Measurements from ENCODE around the gene CPA5.

The CPA5 gene

GRCh38 chr7:130365511-130366441 is 21.2 kb downstream of the CPA5 start:
- 0 out of 2 replicates have a peak, but pooled peaks cover 4% of the 10 kb centered on the region for H3K9me3 ChIP-seq
- H3K9ac ChIP-seq = no peak overlapping the region
- no peaks in the 10 kb centered on the region for H4K20me1 ChIP-seq
- H3K4me2 ChIP-seq = no peak overlapping the region
- no peaks in the 10 kb centered on the region for H3K36me3 ChIP-seq
- no peak overlapping the region for H3K4me3 ChIP-seq
- H3K27ac ChIP-seq = no peak overlapping the region
- no peak for TF ChIP-seq Cebpa-rat (IDR thresholded peaks at IDR 0.05)
- H3K4me1 ChIP-seq = no peaks in the 10 kb centered on the region
- no peaks in the 10 kb centered on the region for H3K27me3 ChIP-seq

GRCh38 chr7:130366564-130366963 is 21.9 kb downstream of the CPA5 start:
- H3K9me3 ChIP-seq = no peaks in the 10 kb centered on the region
- H3K9ac ChIP-seq = no peak overlapping the region
- no peaks in the 10 kb centered on the region for H3K36me3 ChIP-seq
- H3K4me3 ChIP-seq = no peak overlapping the region
- H3K27ac ChIP-seq = no peak overlapping the region
- no peaks in the 10 kb centered on the region for H3K27me3 ChIP-seq
- H3K4me1 ChIP-seq = no peaks in the 10 kb centered on the region
- no peak for TF ChIP-seq Cebpa-rat (IDR thresholded peaks at IDR 0.05)
- H3K4me2 ChIP-seq = no peak overlapping the region
- no peaks in the 10 kb centered on the region for H4K20me1 ChIP-seq

- Histone ChIP-seq H4K20me1 (no peaks in the 10 kb centered on the region), H3K4me3 (no peak overlapping the region), H3K4me1 (no peaks in the 10 kb centered on the region), H3K27ac (no peak overlapping the region), H3K27me3 (no peaks in the 10 kb centered on the region), H3K36me3 (no peaks in the 10 kb centered on the region), H3K9me3 (no peaks in the 10 kb centered on the region), H3K9ac (no peak overlapping the region), H3K4me2 (no peak overlapping the region)
- TF ChIP-seq Cebpa-rat (IDR thresholded peaks at IDR 0.05) = no peak
Measured at GRCh38 chr7:130367088-130367755, 22.6 kb downstream of the CPA5 start.

GRCh38 chr7:130367836-130368746 is 23.5 kb downstream of the CPA5 start:
- no peak overlapping the region for H3K4me2 ChIP-seq
- H3K9me3 ChIP-seq = no peaks in the 10 kb centered on the region
- no peaks in the 10 kb centered on the region for H3K36me3 ChIP-seq

GRCh38 chr7:130369110-130369711 is 24.6 kb downstream of the CPA5 start:
- Histone ChIP-seq H3K27ac (no peak overlapping the region), H3K27me3 (no peaks in the 10 kb centered on the region), H3K9ac (no peak overlapping the region), H4K20me1 (no peaks in the 10 kb centered on the region), H3K4me2 (no peak overlapping the region), H3K4me1 (no peaks in the 10 kb centered on the region), H3K4me3 (no peak overlapping the region), H3K36me3 (no peaks in the 10 kb centered on the region), H3K9me3 (no peaks in the 10 kb centered on the region)
- TF ChIP-seq Cebpa-rat (IDR thresholded peaks at IDR 0.05) = no peak

More at GRCh38 chr7:130367836-130368746, 23.5 kb downstream of the CPA5 start:
- Histone ChIP-seq H3K9ac (no peak overlapping the region), H3K27me3 (no peaks in the 10 kb centered on the region), H3K27ac (no peak overlapping the region), H4K20me1 (no peaks in the 10 kb centered on the region), H3K4me1 (no peaks in the 10 kb centered on the region), H3K4me3 (no peak overlapping the region)
- no peak for TF ChIP-seq Cebpa-rat (IDR thresholded peaks at IDR 0.05)

- Histone ChIP-seq H3K27me3 (no peaks in the 10 kb centered on the region), H3K27ac (no peak overlapping the region), H4K20me1 (no peaks in the 10 kb centered on the region), H3K9ac (no peak overlapping the region), H3K4me2 (no peak overlapping the region), H3K36me3 (no peaks in the 10 kb centered on the region), H3K4me3 (no peak overlapping the region), H3K9me3 (no peaks in the 10 kb centered on the region), H3K4me1 (no peaks in the 10 kb centered on the region)
- no peak for TF ChIP-seq Cebpa-rat (IDR thresholded peaks at IDR 0.05)
Measured at GRCh38 chr7:130369831-130370550, 25.4 kb downstream of the CPA5 start.

- Histone ChIP-seq H3K27me3 (no peaks in the 10 kb centered on the region), H3K36me3 (no peaks in the 10 kb centered on the region), H3K4me2 (no peak overlapping the region), H3K27ac (no peak overlapping the region), H3K4me1 (no peaks in the 10 kb centered on the region), H3K4me3 (no peak overlapping the region), H3K9me3 (peaks cover 8% of the 10 kb centered on the region), H3K9ac (no peak overlapping the region), H4K20me1 (no peaks in the 10 kb centered on the region)
- TF ChIP-seq Cebpa-rat (IDR thresholded peaks at IDR 0.05) = no peak
Measured at GRCh38 chr7:130371046-130371445, 26.4 kb downstream of the CPA5 start.

GRCh38 chr7:130372402-130373165 is 28.0 kb downstream of the CPA5 start:
- no peaks in the 10 kb centered on the region for H4K20me1 ChIP-seq
- TF ChIP-seq Cebpa-rat (IDR thresholded peaks at IDR 0.05) = no peak
- H3K9ac ChIP-seq = no peak overlapping the region
- no peaks in the 10 kb centered on the region for H3K36me3 ChIP-seq
- H3K27ac ChIP-seq = no peak overlapping the region
- peaks cover 21% of the 10 kb centered on the region for H3K9me3 ChIP-seq
- H3K27me3 ChIP-seq = no peaks in the 10 kb centered on the region
- no peak overlapping the region for H3K4me3 ChIP-seq
- no peak overlapping the region for H3K4me2 ChIP-seq
- no peaks in the 10 kb centered on the region for H3K4me1 ChIP-seq
